SK-N-SH treated with all-trans-retinoic acid at 6 μM for 48 hours (cell line): ENCODE measurements around the gene AMPD3.

Experiments used
- ARNTL ChIP-seq: fragments of 450-650 bp; formaldehyde crosslinking; IDR thresholded peaks from 2 replicates; pipeline ENCODE4 v1.5.0; 2020; ENCODE audit warnings: low read depth, mild to moderate bottlenecking, moderate library complexity, borderline replicate concordance
- CREB5 ChIP-seq: fragments of 250-450 bp; sonication (Bioruptor Pico); IDR thresholded peaks from 2 replicates; pipeline ENCODE4 v1.5.1; 2020; ENCODE audit warnings: low read depth, mild to moderate bottlenecking, moderate library complexity
- GLIS3 ChIP-seq: fragments of 250-450 bp; sonication (Bioruptor Pico); IDR thresholded peaks from 2 replicates; pipeline ENCODE4 v1.5.0; 2020; ENCODE audit warnings: mild to moderate bottlenecking, moderate library complexity
- OSR1 ChIP-seq: fragments of 250-450 bp; sonication (Bioruptor Pico); IDR thresholded peaks from 2 replicates; pipeline ENCODE4 v1.8.0; 2022; ENCODE audit warnings: moderate library complexity, mild to moderate bottlenecking, inconsistent platforms
- PATZ1 ChIP-seq: fragments of 250-450 bp; sonication (Bioruptor Pico); IDR thresholded peaks from 2 replicates; pipeline ENCODE4 v1.8.0; 2020; ENCODE audit warnings: mild to moderate bottlenecking, moderate library complexity, borderline replicate concordance
- POU6F1 ChIP-seq: fragments of 250-450 bp; sonication (Bioruptor Pico); IDR thresholded peaks from 2 replicates; pipeline ENCODE4 v1.8.0; 2021; ENCODE audit warnings: low read depth, mild to moderate bottlenecking, moderate library complexity, borderline replicate concordance
- TCF4 ChIP-seq: fragments of 250-450 bp; sonication (Bioruptor Pico); IDR thresholded peaks from 2 replicates; pipeline ENCODE4 v1.8.0; 2021; ENCODE audit warnings: mild to moderate bottlenecking, moderate library complexity, borderline replicate concordance
- TOX ChIP-seq: fragments of 250-450 bp; sonication (Bioruptor Pico); IDR thresholded peaks from 2 replicates; pipeline ENCODE4 v1.8.0; 2021; ENCODE audit warnings: mild to moderate bottlenecking, moderate library complexity, borderline replicate concordance
- TSHZ2 ChIP-seq: fragments of 250-450 bp; sonication (Bioruptor Pico); IDR thresholded peaks from 2 replicates; pipeline ENCODE4 v1.5.0; 2020; ENCODE audit warnings: mild to moderate bottlenecking, moderate library complexity
- ZNF8 ChIP-seq: fragments of 450-650 bp; formaldehyde crosslinking; IDR thresholded peaks from 2 replicates; pipeline ENCODE4 v1.5.0; 2020; ENCODE audit warnings: mild to moderate bottlenecking, moderate library complexity

GRCh38 chr11:10451426-10452116 lies 3.5 kb upstream of the AMPD3 start:
- TF ChIP-seq TSHZ2 (CRISPR knock-in tag) (no peak), ARNTL (CRISPR knock-in tag) (no peak), TOX (CRISPR knock-in tag) (no peak), POU6F1 (CRISPR knock-in tag) (no peak), OSR1 (CRISPR knock-in tag) (no peak), CREB5 (no peak), PATZ1 (CRISPR knock-in tag) (no peak), GLIS3 (CRISPR knock-in tag) (no peak), TCF4 (CRISPR knock-in tag) (no peak), ZNF8 (CRISPR knock-in tag) (no peak)
